GM12878 (cell line): ENCODE results near the gene TRAP1. TPM values are rescaled to one million over a fixed set of nuclear protein-coding genes. Genes with fewer than 3 reads are reported as not detected.

Experiments
- BHLHE40 ChIP-seq, 2 experiments: fragments of 450-650 bp in 1 of 2; IDR thresholded peaks; 2 replicates each; pipeline ENCODE4 v1.6.1; 2011 to 2017; ENCODE audit warnings: low read depth in 2 of 2, borderline replicate concordance in 1 of 2, improper control_type of control experiment in 1 of 2, low read length in 1 of 2, mild to moderate bottlenecking in 1 of 2
- CREB1 ChIP-seq: IDR thresholded peaks from 2 replicates; pipeline ENCODE4 v1.6.1; 2012; ENCODE audit warnings: low read depth, mild to moderate bottlenecking, inconsistent platforms
- CTCF ChIP-seq, 3 experiments: IDR thresholded peaks in 2 of 3; conservative IDR thresholded peaks in 1 of 3; 2 replicates each; pipeline ENCODE4 v1.5.1; 2011; ENCODE audit warnings: low read depth in 3 of 3, low read length in 3 of 3, mild to moderate bottlenecking in 3 of 3, control low read depth in 2 of 3, moderate library complexity in 2 of 3, inconsistent platforms in 1 of 3, mixed read lengths in 1 of 3; ENCODE audit not compliant: control insufficient read depth in 2 of 3, insufficient read depth in 1 of 3; ENCODE audit errors: extremely low read depth in 1 of 3
- EGR1 ChIP-seq, 2 experiments: IDR thresholded peaks; 1 replicate in 1 of 2; 2 replicates in 1 of 2; pipeline ENCODE4 v1.6.1; 2011 to 2012; ENCODE audit warnings: low read depth in 2 of 2, low read length in 2 of 2, borderline replicate concordance in 1 of 2, mild to moderate bottlenecking in 1 of 2, moderate library complexity in 1 of 2
- ESRRA ChIP-seq: IDR thresholded peaks from 2 replicates; pipeline ENCODE4 v1.6.1; 2012; ENCODE audit warnings: mild to moderate bottlenecking, low read length, improper control_type of control experiment
- JUNB ChIP-seq: IDR thresholded peaks from 2 replicates; pipeline ENCODE4 v1.6.1; 2016; ENCODE audit warnings: antibody characterized with exemption, mild to moderate bottlenecking
- POLR2A ChIP-seq: IDR thresholded peaks from 2 replicates; pipeline ENCODE4 v1.6.1; 2011; ENCODE audit warnings: low read depth, mild to moderate bottlenecking, low read length
- POU2F2 ChIP-seq: IDR thresholded peaks from 3 replicates; pipeline ENCODE4 v1.6.1; 2011; ENCODE audit warnings: low read depth, mild to moderate bottlenecking, low read length, borderline replicate concordance
- SRF ChIP-seq, 2 experiments: IDR thresholded peaks; 2 replicates each; pipeline ENCODE4 v1.6.1; 2011; ENCODE audit warnings: low read depth in 2 of 2, low read length in 2 of 2, mild to moderate bottlenecking in 1 of 2, moderate library complexity in 1 of 2
- TCF3 ChIP-seq: IDR thresholded peaks from 2 replicates; pipeline ENCODE4 v1.6.1; 2012; ENCODE audit warnings: low read depth, mild to moderate bottlenecking, low read length, borderline replicate concordance; ENCODE audit not compliant: insufficient read depth
- ZNF24 ChIP-seq: fragments of 450-650 bp; IDR thresholded peaks from 2 replicates; pipeline ENCODE4 v1.6.1; 2017; ENCODE audit warnings: antibody characterized with exemption, mild to moderate bottlenecking
- polyA plus RNA-seq, 11 experiments: library from polyadenylated mRNA; depleted of rRNA in 4 of 11; unstranded in 6 of 11; stranded (reverse) in 5 of 11; fragments of >200 nt; fragmentation: Nextera tagmentation in 4 of 11; fragmentation: Illumina TruSeq in 1 of 11; extraction: Ambion mirVana in 4 of 11; extraction: Trizol in 1 of 11; gene quantifications; 1 replicate in 1 of 11; 2 replicates in 10 of 11; pipeline versions ENCODE4 v1.2.1 to v1.2.3, GENCODE V29; 2011 to 2016; ENCODE audit warnings: inconsistent platforms in 2 of 11, missing spikeins in 2 of 11, low read depth in 1 of 11
- total RNA-seq, 4 experiments: library from RNA; depleted of rRNA in 3 of 4; stranded (reverse); fragments of >200 nt in 3 of 4; fragmentation: Illumina TruSeq in 1 of 4; extraction: Trizol in 1 of 4; gene quantifications; 2 replicates each; pipeline versions ENCODE4 v1.2.1 to v1.2.3, GENCODE V29; 2013 to 2021

TRAP1 gene
- total and polyA plus RNA-seq, 10 of the 15 experiments (the other 5 are each of a cell fraction or from before 2014, with no cell fraction given): 16.3 to 442 (median 241) TPM

GRCh38 chr16:3717235-3718018 is at the start of gene TRAP1 (continued):
- TF ChIP-seq EGR1 (IDR thresholded peaks at IDR 0.05; ENCODE audit: borderline replicate concordance in 1 of 2, low read depth in 2 of 2, low read length in 2 of 2) (peak in 1 of 2 experiments; percentile 69; a peak in 1 of 3 replicates), POU2F2 (no peak), SRF (IDR thresholded peaks at IDR 0.05; ENCODE audit: low read depth in 2 of 2, low read length in 2 of 2) (peak in 1 of 2 experiments; percentile 83; a peak in 2 of 4 replicates), POLR2A (peak; percentile 95), JUNB (no peak), ESRRA (peak; percentile 98), BHLHE40 (IDR thresholded peaks at IDR 0.05; ENCODE audit: borderline replicate concordance in 1 of 2, low read depth in 2 of 2, low read length in 1 of 2) (peak in 1 of 2 experiments; percentile 73; a peak in 2 of 4 replicates), CTCF (IDR thresholded peaks at IDR 0.05 in 2 of 3, conservative IDR thresholded peaks at IDR 0.05 in 1 of 3; ENCODE audit: control insufficient read depth in 2 of 3, extremely low read depth in 1 of 3, insufficient read depth in 1 of 3, low read depth in 3 of 3, low read length in 3 of 3) (no peak), TCF3 (peak; percentile 65; the same call in 1 of the 2 replicates), CREB1 (peak; percentile 96), ZNF24 (0 out of 2 replicates have a peak, but pooled peaks have one; percentile 34)
